Breast epithelium (tissue), 4 donors: Measurements from ENCODE around the gene SENP8. TPM values are rescaled to one million over a fixed set of nuclear protein-coding genes. Genes with fewer than 3 reads are reported as not detected.

Experiments used
- DNase-seq, 2 donors: peaks; one replicate each; pipeline ENCODE4 v3.0.0-alpha.2; 2019; ENCODE audit warnings: low spot score in 2 of 2
- H3K27ac ChIP-seq, 2 donors: fragments of 200-600 bp; sonication (generic) in 1 of 2; one replicate each; pipeline ENCODE4 v1.5.1; 2016 to 2019; ENCODE audit warnings: mild to moderate bottlenecking in 1 of 2
- H3K27me3 ChIP-seq, 2 donors: fragments of 200-600 bp; sonication (generic) in 1 of 2; one replicate each; pipeline versions ENCODE4 v1.5.1 to v1.6.0; 2017 to 2019; ENCODE audit warnings: control low read depth in 1 of 2, mild to moderate bottlenecking in 1 of 2
- H3K36me3 ChIP-seq: fragments of 200-600 bp; one replicate; pipeline ENCODE4 v1.5.1; 2019
- H3K4me1 ChIP-seq, 2 donors: fragments of 200-600 bp; sonication (generic); one replicate each; pipeline ENCODE4 v1.5.1; 2016 to 2019; ENCODE audit warnings: control low read depth in 1 of 2
- H3K4me3 ChIP-seq, 3 donors: fragments of 200-600 bp; sonication (generic); 1 replicate in 2 of 3; 2 replicates in 1 of 3; pipeline ENCODE4 v1.5.1; 2016 to 2019; ENCODE audit warnings: mild to moderate bottlenecking in 3 of 3, moderate library complexity in 2 of 3
- H3K9me3 ChIP-seq, 2 donors: fragments of 200-600 bp; sonication (generic) in 1 of 2; one replicate each; pipeline ENCODE4 v1.5.1; 2016 to 2019; ENCODE audit warnings: control low read depth in 1 of 2
- CTCF ChIP-seq, 3 donors: fragments of 450-650 bp; IDR thresholded peaks; one replicate each; pipeline ENCODE4 v1.5.1; 2016 to 2017; ENCODE audit warnings: antibody characterized with exemption in 3 of 3, mild to moderate bottlenecking in 3 of 3, moderate library complexity in 3 of 3
- POLR2A ChIP-seq: fragments of 450-650 bp; IDR thresholded peaks from one replicate; pipeline ENCODE4 v1.6.1; 2016; ENCODE audit warnings: antibody characterized with exemption, mild to moderate bottlenecking, moderate library complexity
- POLR2AphosphoS5 ChIP-seq, 3 donors: sonication (generic); formaldehyde crosslinking; IDR thresholded peaks; one replicate each; pipeline ENCODE4 v1.6.1; 2017; ENCODE audit warnings: antibody characterized with exemption in 3 of 3
- intact Hi-C: fragments of 100-400 bp; cut with DNase I; formaldehyde crosslinking; loops from one replicate; pipeline ENCODE4 v1.15.1; 2023; ENCODE audit warnings: low total_unique reads
- total RNA-seq, 3 donors: library from RNA; depleted of rRNA; stranded (reverse); fragments of >200 nt; gene quantifications; one replicate each; pipeline ENCODE4 v1.1.0, GENCODE V29; 2016

The SENP8 gene
- total RNA-seq, 3 donors from 2014 or later: 1.6 to 4.4 (median 2.0) TPM

GRCh38 chr15:72128359-72128758 lies 10.2 kb downstream of the SENP8 start:
- intact Hi-C loops: no loop called here
- no peaks in the 10 kb centered on the region for H3K36me3 ChIP-seq
- no peak overlapping the region for H3K4me3 ChIP-seq
- DNase-seq: no peak
- no peaks in the 10 kb centered on the region for H3K4me1 ChIP-seq
- H3K9me3 ChIP-seq: no peaks in the 10 kb centered on the region
- H3K27me3 ChIP-seq: no peaks in the 10 kb centered on the region
- H3K27ac ChIP-seq: no peak overlapping the region
- no peak for TF ChIP-seq CTCF (IDR thresholded peaks at IDR 0.05)
- no peak for TF ChIP-seq POLR2AphosphoS5 (IDR thresholded peaks at IDR 0.05)
- no peak for TF ChIP-seq POLR2A

- no peak for TF ChIP-seq CTCF (IDR thresholded peaks at IDR 0.05)
- TF ChIP-seq POLR2AphosphoS5 (IDR thresholded peaks at IDR 0.05): no peak
- TF ChIP-seq POLR2A: no peak
- intact Hi-C loops: no loop called here
- Histone ChIP-seq H3K27ac (no peak overlapping the region), H3K36me3 (no peaks in the 10 kb centered on the region), H3K4me1 (no peaks in the 10 kb centered on the region), H3K4me3 (no peak overlapping the region), H3K27me3 (no peaks in the 10 kb centered on the region), H3K9me3 (no peaks in the 10 kb centered on the region)
- no peak for DNase-seq
Measured at GRCh38 chr15:72130272-72130671, 12.1 kb downstream of the SENP8 start.

- intact Hi-C loops: no loop called here
- Histone ChIP-seq H3K4me1 (no peaks in the 10 kb centered on the region), H3K36me3 (no peaks in the 10 kb centered on the region), H3K27ac (no peak overlapping the region), H3K27me3 (no peaks in the 10 kb centered on the region), H3K9me3 (no peaks in the 10 kb centered on the region), H3K4me3 (no peak overlapping the region)
- no peak for DNase-seq
- TF ChIP-seq POLR2AphosphoS5 (IDR thresholded peaks at IDR 0.05): no peak
- no peak for TF ChIP-seq CTCF (IDR thresholded peaks at IDR 0.05)
- no peak for TF ChIP-seq POLR2A
Measured at GRCh38 chr15:72131922-72132321, 13.7 kb downstream of the SENP8 start.

- Histone ChIP-seq H3K9me3 (no peaks in the 10 kb centered on the region), H3K36me3 (no peaks in the 10 kb centered on the region), H3K27me3 (no peaks in the 10 kb centered on the region), H3K4me3 (no peak overlapping the region), H3K4me1 (no peaks in the 10 kb centered on the region), H3K27ac (no peak overlapping the region)
- DNase-seq: no peak
- intact Hi-C loops: no loop called here
- no peak for TF ChIP-seq CTCF (IDR thresholded peaks at IDR 0.05)
- TF ChIP-seq POLR2A: no peak
- no peak for TF ChIP-seq POLR2AphosphoS5 (IDR thresholded peaks at IDR 0.05)
Measured at GRCh38 chr15:72133211-72133610, 15.0 kb downstream of the SENP8 start.

DNA sequence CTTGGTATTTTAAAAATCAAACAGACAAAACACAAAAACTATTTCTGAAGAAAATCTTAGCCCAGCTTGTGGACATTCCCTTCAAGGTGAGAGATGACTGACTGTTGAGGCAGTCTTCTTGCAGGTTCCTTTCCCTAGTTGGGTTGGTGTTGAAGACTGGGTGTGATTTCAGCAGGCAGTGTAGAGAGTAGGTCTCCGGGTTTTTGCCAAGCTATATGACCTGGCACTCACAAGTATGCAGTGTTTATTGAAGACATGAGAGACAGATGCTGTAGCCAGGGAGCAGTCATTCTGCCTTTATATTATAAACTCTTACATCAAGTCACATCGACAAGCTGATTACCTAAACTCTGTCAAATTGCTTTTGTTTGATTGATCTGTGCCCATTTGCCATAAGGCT lies 17.5 kb downstream of the SENP8 start:
- H3K9me3 ChIP-seq: no peaks in the 10 kb centered on the region
- no peak overlapping the region for H3K4me3 ChIP-seq
- H3K27ac ChIP-seq: no peak overlapping the region
- H3K4me1 ChIP-seq: no peaks in the 10 kb centered on the region
- TF ChIP-seq POLR2AphosphoS5 (IDR thresholded peaks at IDR 0.05): no peak
- no peak for TF ChIP-seq POLR2A
- TF ChIP-seq CTCF (IDR thresholded peaks at IDR 0.05): no peak
- intact Hi-C loops: no loop called here
- H3K27me3 ChIP-seq: no peaks in the 10 kb centered on the region
- no peaks in the 10 kb centered on the region for H3K36me3 ChIP-seq
- DNase-seq: no peak
